ENCODE measurements around the gene ABCG1.

DNA sequence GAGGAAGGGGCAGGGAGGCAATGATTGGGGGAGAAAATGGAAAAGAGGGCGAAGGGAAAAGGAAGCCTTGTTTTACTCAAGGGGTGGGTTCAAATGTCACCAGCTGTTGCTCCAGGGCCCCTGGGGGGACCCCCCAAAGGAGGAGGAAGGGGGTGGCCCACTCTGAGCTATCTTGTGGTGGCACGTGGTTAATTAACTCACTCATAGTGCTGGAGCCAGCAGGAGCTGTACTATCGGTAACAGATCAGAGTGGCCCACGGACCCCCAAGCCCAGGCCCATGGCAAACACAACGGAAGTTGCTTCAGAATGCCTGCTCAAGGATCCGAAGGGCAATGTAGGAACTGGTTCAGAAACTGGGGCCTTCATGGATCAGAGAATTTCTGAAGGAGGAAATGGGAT, 124.6 kb downstream of the ABCG1 start:
- TF ChIP-seq, protein P1, sequence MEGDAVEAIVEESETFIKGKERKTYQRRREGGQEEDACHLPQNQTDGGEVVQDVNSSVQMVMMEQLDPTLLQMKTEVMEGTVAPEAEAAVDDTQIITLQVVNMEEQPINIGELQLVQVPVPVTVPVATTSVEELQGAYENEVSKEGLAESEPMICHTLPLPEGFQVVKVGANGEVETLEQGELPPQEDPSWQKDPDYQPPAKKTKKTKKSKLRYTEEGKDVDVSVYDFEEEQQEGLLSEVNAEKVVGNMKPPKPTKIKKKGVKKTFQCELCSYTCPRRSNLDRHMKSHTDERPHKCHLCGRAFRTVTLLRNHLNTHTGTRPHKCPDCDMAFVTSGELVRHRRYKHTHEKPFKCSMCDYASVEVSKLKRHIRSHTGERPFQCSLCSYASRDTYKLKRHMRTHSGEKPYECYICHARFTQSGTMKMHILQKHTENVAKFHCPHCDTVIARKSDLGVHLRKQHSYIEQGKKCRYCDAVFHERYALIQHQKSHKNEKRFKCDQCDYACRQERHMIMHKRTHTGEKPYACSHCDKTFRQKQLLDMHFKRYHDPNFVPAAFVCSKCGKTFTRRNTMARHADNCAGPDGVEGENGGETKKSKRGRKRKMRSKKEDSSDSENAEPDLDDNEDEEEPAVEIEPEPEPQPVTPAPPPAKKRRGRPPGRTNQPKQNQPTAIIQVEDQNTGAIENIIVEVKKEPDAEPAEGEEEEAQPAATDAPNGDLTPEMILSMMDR (conservative IDR thresholded peaks at IDR 0.05; ENCODE audit: low read depth in 2 of 2) = no peak
- TF ChIP-seq EZH2 (IDR thresholded peaks at IDR 0.05; ENCODE audit: low read depth, unreplicated experiment) (no peak), POLR2AphosphoS5 (IDR thresholded peaks at IDR 0.05; ENCODE audit: low read depth) (no peak), JUNB (IDR thresholded peaks at IDR 0.05; ENCODE audit: unreplicated experiment) (no peak), EZH2phosphoT487 (IDR thresholded peaks at IDR 0.05; ENCODE audit: unreplicated experiment) (no peak), STAT1 (IDR thresholded peaks at IDR 0.05; ENCODE audit: unreplicated experiment) (no peak), NANOG (IDR thresholded peaks at IDR 0.05; ENCODE audit: borderline replicate concordance) (no peak), ZNF331 (CRISPR knock-in tag; IDR thresholded peaks at IDR 0.05; ENCODE audit: low read depth) (no peak), CREB1 (CRISPR knock-in tag; IDR thresholded peaks at IDR 0.05; ENCODE audit: low read depth) (no peak), ZNF114 (CRISPR knock-in tag; IDR thresholded peaks at IDR 0.05) (no peak)
- TF ChIP-seq, protein P2, sequence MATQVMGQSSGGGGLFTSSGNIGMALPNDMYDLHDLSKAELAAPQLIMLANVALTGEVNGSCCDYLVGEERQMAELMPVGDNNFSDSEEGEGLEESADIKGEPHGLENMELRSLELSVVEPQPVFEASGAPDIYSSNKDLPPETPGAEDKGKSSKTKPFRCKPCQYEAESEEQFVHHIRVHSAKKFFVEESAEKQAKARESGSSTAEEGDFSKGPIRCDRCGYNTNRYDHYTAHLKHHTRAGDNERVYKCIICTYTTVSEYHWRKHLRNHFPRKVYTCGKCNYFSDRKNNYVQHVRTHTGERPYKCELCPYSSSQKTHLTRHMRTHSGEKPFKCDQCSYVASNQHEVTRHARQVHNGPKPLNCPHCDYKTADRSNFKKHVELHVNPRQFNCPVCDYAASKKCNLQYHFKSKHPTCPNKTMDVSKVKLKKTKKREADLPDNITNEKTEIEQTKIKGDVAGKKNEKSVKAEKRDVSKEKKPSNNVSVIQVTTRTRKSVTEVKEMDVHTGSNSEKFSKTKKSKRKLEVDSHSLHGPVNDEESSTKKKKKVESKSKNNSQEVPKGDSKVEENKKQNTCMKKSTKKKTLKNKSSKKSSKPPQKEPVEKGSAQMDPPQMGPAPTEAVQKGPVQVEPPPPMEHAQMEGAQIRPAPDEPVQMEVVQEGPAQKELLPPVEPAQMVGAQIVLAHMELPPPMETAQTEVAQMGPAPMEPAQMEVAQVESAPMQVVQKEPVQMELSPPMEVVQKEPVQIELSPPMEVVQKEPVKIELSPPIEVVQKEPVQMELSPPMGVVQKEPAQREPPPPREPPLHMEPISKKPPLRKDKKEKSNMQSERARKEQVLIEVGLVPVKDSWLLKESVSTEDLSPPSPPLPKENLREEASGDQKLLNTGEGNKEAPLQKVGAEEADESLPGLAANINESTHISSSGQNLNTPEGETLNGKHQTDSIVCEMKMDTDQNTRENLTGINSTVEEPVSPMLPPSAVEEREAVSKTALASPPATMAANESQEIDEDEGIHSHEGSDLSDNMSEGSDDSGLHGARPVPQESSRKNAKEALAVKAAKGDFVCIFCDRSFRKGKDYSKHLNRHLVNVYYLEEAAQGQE (IDR thresholded peaks at IDR 0.05; ENCODE audit: unreplicated experiment) = no peak
- TF ChIP-seq, protein P3, sequence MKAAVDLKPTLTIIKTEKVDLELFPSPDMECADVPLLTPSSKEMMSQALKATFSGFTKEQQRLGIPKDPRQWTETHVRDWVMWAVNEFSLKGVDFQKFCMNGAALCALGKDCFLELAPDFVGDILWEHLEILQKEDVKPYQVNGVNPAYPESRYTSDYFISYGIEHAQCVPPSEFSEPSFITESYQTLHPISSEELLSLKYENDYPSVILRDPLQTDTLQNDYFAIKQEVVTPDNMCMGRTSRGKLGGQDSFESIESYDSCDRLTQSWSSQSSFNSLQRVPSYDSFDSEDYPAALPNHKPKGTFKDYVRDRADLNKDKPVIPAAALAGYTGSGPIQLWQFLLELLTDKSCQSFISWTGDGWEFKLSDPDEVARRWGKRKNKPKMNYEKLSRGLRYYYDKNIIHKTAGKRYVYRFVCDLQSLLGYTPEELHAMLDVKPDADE (IDR thresholded peaks at IDR 0.05) = no peak
- TF ChIP-seq, protein P4, sequence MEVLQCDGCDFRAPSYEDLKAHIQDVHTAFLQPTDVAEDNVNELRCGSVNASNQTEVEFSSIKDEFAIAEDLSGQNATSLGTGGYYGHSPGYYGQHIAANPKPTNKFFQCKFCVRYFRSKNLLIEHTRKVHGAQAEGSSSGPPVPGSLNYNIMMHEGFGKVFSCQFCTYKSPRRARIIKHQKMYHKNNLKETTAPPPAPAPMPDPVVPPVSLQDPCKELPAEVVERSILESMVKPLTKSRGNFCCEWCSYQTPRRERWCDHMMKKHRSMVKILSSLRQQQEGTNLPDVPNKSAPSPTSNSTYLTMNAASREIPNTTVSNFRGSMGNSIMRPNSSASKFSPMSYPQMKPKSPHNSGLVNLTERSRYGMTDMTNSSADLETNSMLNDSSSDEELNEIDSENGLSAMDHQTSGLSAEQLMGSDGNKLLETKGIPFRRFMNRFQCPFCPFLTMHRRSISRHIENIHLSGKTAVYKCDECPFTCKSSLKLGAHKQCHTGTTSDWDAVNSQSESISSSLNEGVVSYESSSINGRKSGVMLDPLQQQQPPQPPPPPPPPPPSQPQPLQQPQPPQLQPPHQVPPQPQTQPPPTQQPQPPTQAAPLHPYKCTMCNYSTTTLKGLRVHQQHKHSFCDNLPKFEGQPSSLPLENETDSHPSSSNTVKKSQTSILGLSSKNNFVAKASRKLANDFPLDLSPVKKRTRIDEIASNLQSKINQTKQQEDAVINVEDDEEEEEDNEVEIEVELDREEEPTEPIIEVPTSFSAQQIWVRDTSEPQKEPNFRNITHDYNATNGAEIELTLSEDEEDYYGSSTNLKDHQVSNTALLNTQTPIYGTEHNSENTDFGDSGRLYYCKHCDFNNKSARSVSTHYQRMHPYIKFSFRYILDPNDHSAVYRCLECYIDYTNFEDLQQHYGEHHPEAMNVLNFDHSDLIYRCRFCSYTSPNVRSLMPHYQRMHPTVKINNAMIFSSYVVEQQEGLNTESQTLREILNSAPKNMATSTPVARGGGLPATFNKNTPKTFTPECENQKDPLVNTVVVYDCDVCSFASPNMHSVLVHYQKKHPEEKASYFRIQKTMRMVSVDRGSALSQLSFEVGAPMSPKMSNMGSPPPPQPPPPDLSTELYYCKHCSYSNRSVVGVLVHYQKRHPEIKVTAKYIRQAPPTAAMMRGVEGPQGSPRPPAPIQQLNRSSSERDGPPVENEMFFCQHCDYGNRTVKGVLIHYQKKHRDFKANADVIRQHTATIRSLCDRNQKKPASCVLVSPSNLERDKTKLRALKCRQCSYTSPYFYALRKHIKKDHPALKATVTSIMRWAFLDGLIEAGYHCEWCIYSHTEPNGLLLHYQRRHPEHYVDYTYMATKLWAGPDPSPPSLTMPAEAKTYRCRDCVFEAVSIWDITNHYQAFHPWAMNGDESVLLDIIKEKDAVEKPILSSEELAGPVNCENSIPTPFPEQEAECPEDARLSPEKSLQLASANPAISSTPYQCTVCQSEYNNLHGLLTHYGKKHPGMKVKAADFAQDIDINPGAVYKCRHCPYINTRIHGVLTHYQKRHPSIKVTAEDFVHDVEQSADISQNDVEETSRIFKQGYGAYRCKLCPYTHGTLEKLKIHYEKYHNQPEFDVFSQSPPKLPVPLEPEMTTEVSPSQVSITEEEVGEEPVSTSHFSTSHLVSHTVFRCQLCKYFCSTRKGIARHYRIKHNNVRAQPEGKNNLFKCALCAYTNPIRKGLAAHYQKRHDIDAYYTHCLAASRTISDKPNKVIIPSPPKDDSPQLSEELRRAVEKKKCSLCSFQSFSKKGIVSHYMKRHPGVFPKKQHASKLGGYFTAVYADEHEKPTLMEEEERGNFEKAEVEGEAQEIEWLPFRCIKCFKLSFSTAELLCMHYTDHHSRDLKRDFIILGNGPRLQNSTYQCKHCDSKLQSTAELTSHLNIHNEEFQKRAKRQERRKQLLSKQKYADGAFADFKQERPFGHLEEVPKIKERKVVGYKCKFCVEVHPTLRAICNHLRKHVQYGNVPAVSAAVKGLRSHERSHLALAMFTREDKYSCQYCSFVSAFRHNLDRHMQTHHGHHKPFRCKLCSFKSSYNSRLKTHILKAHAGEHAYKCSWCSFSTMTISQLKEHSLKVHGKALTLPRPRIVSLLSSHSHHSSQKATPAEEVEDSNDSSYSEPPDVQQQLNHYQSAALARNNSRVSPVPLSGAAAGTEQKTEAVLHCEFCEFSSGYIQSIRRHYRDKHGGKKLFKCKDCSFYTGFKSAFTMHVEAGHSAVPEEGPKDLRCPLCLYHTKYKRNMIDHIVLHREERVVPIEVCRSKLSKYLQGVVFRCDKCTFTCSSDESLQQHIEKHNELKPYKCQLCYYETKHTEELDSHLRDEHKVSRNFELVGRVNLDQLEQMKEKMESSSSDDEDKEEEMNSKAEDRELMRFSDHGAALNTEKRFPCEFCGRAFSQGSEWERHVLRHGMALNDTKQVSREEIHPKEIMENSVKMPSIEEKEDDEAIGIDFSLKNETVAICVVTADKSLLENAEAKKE (CRISPR knock-in tag; IDR thresholded peaks at IDR 0.05) = no peak

Measured in GM23338 (cell line).